ACC112 (cell line): ENCODE results near the gene ADGRD1.

ENCODE experiments used
- H2AFZ ChIP-seq: fragments of 200-600 bp; sonication (generic); one replicate; pipeline ENCODE4 v1.6.0; 2017; ENCODE audit warnings: antibody characterized with exemption, low read length; ENCODE audit not compliant: unreplicated experiment
- H3K27ac ChIP-seq: fragments of 200-600 bp; sonication (generic); 2 replicates; pipeline ENCODE4 v1.5.1; 2014; ENCODE audit warnings: low read depth, mild to moderate bottlenecking, antibody characterized with exemption, low read length, moderate library complexity
- H3K27me3 ChIP-seq: fragments of 200-600 bp; sonication (generic); 2 replicates; pipeline ENCODE4 v1.6.1; 2014; ENCODE audit warnings: mild to moderate bottlenecking, antibody characterized with exemption, low read length, moderate library complexity, mixed read lengths; ENCODE audit not compliant: insufficient read depth
- H3K36me3 ChIP-seq: fragments of 200-600 bp; sonication (generic); 2 replicates; pipeline ENCODE4 v1.6.1; 2016; ENCODE audit warnings: mild to moderate bottlenecking, antibody characterized with exemption, low read length, moderate library complexity, mixed read lengths; ENCODE audit not compliant: insufficient read depth
- H3K4me1 ChIP-seq: fragments of 200-600 bp; sonication (generic); one replicate; pipeline ENCODE4 v1.6.1; 2016; ENCODE audit warnings: low read length, mixed read lengths; ENCODE audit not compliant: insufficient read depth, unreplicated experiment, control insufficient read depth
- H3K4me3 ChIP-seq: fragments of 200-600 bp; sonication (generic); 2 replicates; pipeline ENCODE4 v1.5.1; 2014; ENCODE audit warnings: mild to moderate bottlenecking, low read depth, low read length
- H3K79me2 ChIP-seq: fragments of 200-600 bp; sonication (generic); one replicate; pipeline ENCODE4 v1.6.0; 2016; ENCODE audit warnings: low read length; ENCODE audit not compliant: control insufficient read depth, unreplicated experiment, insufficient read depth

ADGRD1 gene

GRCh38 chr12:131007740-131008117 is 54.0 kb downstream of the ADGRD1 start:
- Histone ChIP-seq H3K4me3 (no peak overlapping the region), H3K79me2 (no peaks in the 10 kb centered on the region), H2AFZ (no peak overlapping the region), H3K4me1 (no peaks in the 10 kb centered on the region), H3K27ac (no peak overlapping the region), H3K27me3 (no peaks in the 10 kb centered on the region), H3K36me3 (no peaks in the 10 kb centered on the region)

GRCh38 chr12:131008131-131008912 is 54.6 kb downstream of the ADGRD1 start:
- Histone ChIP-seq H3K4me3 (no peak overlapping the region), H3K27me3 (no peaks in the 10 kb centered on the region), H3K36me3 (no peaks in the 10 kb centered on the region), H3K27ac (no peak overlapping the region), H3K79me2 (no peaks in the 10 kb centered on the region), H3K4me1 (no peaks in the 10 kb centered on the region), H2AFZ (no peak overlapping the region)

- no peaks in the 10 kb centered on the region for H3K36me3 ChIP-seq
- H3K79me2 ChIP-seq: no peaks in the 10 kb centered on the region
- no peak overlapping the region for H2AFZ ChIP-seq
- no peaks in the 10 kb centered on the region for H3K4me1 ChIP-seq
- no peak overlapping the region for H3K27ac ChIP-seq
- H3K4me3 ChIP-seq: no peak overlapping the region
- no peaks in the 10 kb centered on the region for H3K27me3 ChIP-seq
Measured at GRCh38 chr12:131008913-131009270, 55.2 kb downstream of the ADGRD1 start.

- Histone ChIP-seq H3K27ac (no peak overlapping the region), H3K36me3 (no peaks in the 10 kb centered on the region), H3K27me3 (no peaks in the 10 kb centered on the region), H3K79me2 (no peaks in the 10 kb centered on the region), H2AFZ (no peak overlapping the region), H3K4me3 (no peak overlapping the region), H3K4me1 (no peaks in the 10 kb centered on the region)
Measured at GRCh38 chr12:131009595-131010395, 56.1 kb downstream of the ADGRD1 start.

GRCh38 chr12:131010396-131011131 is 56.9 kb downstream of the ADGRD1 start:
- H2AFZ ChIP-seq: no peak overlapping the region
- no peaks in the 10 kb centered on the region for H3K27me3 ChIP-seq
- no peaks in the 10 kb centered on the region for H3K36me3 ChIP-seq
- no peaks in the 10 kb centered on the region for H3K79me2 ChIP-seq
- no peak overlapping the region for H3K27ac ChIP-seq
- H3K4me1 ChIP-seq: no peaks in the 10 kb centered on the region
- H3K4me3 ChIP-seq: no peak overlapping the region

GRCh38 chr12:131011165-131012079 is 57.7 kb downstream of the ADGRD1 start:
- Histone ChIP-seq H3K79me2 (no peaks in the 10 kb centered on the region), H3K27me3 (no peaks in the 10 kb centered on the region), H3K36me3 (no peaks in the 10 kb centered on the region), H3K27ac (no peak overlapping the region), H3K4me3 (no peak overlapping the region), H2AFZ (no peak overlapping the region), H3K4me1 (no peaks in the 10 kb centered on the region)

- H3K27ac ChIP-seq: no peak overlapping the region
- no peaks in the 10 kb centered on the region for H3K27me3 ChIP-seq
Measured at GRCh38 chr12:131012279-131013069, 58.8 kb downstream of the ADGRD1 start.

GRCh38 chr12:131013118-131013517 is 59.4 kb downstream of the ADGRD1 start:
- H3K27me3 ChIP-seq: no peaks in the 10 kb centered on the region
- H3K79me2 ChIP-seq: no peaks in the 10 kb centered on the region
- no peak overlapping the region for H3K27ac ChIP-seq
- no peak overlapping the region for H2AFZ ChIP-seq
- H3K4me1 ChIP-seq: no peaks in the 10 kb centered on the region
- H3K4me3 ChIP-seq: no peak overlapping the region
- no peaks in the 10 kb centered on the region for H3K36me3 ChIP-seq

More at GRCh38 chr12:131012279-131013069, 58.8 kb downstream of the ADGRD1 start:
- H3K79me2 ChIP-seq: no peaks in the 10 kb centered on the region
- H3K36me3 ChIP-seq: no peaks in the 10 kb centered on the region
- H2AFZ ChIP-seq: no peak overlapping the region
- H3K4me3 ChIP-seq: no peak overlapping the region
- H3K4me1 ChIP-seq: no peaks in the 10 kb centered on the region

- H2AFZ ChIP-seq: no peak overlapping the region
- H3K4me1 ChIP-seq: no peaks in the 10 kb centered on the region
- no peak overlapping the region for H3K4me3 ChIP-seq
- H3K27ac ChIP-seq: no peak overlapping the region
- no peaks in the 10 kb centered on the region for H3K79me2 ChIP-seq
- H3K27me3 ChIP-seq: no peaks in the 10 kb centered on the region
- no peaks in the 10 kb centered on the region for H3K36me3 ChIP-seq
Measured at GRCh38 chr12:131014343-131014742, 60.6 kb downstream of the ADGRD1 start.
